CD14-positive monocyte (primary cell): ENCODE results near the gene TAF11L8. TPM values are rescaled to one million over a fixed set of nuclear protein-coding genes. Genes with fewer than 3 reads are reported as not detected.
A peak's percentile ranks its signal among the peaks of the same experiment; 100 is the strongest.
"Not testable (repeated sequence)": the region's sequence is repeated elsewhere in the genome, so short reads cannot be mapped to it uniquely, and the experiment has no call there.

Source experiments
- DNase-seq, 3 donors: peaks; one replicate each; pipeline ENCODE4 v3.0.0-alpha.2; 2011 to 2022
- H2AFZ ChIP-seq: 2 replicates; pipeline ENCODE4 v1.6.0; 2012; ENCODE audit warnings: mild to moderate bottlenecking, low read depth, low read length, inconsistent platforms; ENCODE audit not compliant: insufficient read depth, poor library complexity, severe bottlenecking
- H3K27ac ChIP-seq, 2 donors: 1 replicate in 1 of 2; 2 replicates in 1 of 2; pipeline ENCODE4 v1.5.1; 2012 to 2013; ENCODE audit warnings: low read length in 2 of 2, control low read depth in 1 of 2, inconsistent platforms in 1 of 2, low read depth in 1 of 2, mild to moderate bottlenecking in 1 of 2
- H3K27me3 ChIP-seq, 2 donors: one replicate each; pipeline versions ENCODE4 v1.6.0 to v1.6.1; 2011 to 2013; ENCODE audit warnings: low read length in 2 of 2; ENCODE audit not compliant: control insufficient read depth in 2 of 2, insufficient read depth in 2 of 2
- H3K36me3 ChIP-seq, 2 donors: replicated peaks in 1 of 2; 1 replicate in 1 of 2; 2 replicates in 1 of 2; pipeline versions ENCODE4 v1.5.1 to v1.6.1; 2012 to 2013; ENCODE audit warnings: low read length in 2 of 2, control low read depth in 1 of 2, inconsistent platforms in 1 of 2, mild to moderate bottlenecking in 1 of 2; ENCODE audit not compliant: insufficient read depth in 2 of 2, control insufficient read depth in 1 of 2
- H3K4me1 ChIP-seq, 2 donors: 1 replicate in 1 of 2; 2 replicates in 1 of 2; pipeline versions ENCODE4 v1.5.1 to v1.6.1; 2012 to 2013; ENCODE audit warnings: low read length in 2 of 2, control low read depth in 1 of 2, inconsistent platforms in 1 of 2, mild to moderate bottlenecking in 1 of 2, moderate library complexity in 1 of 2; ENCODE audit not compliant: insufficient read depth in 2 of 2, control insufficient read depth in 1 of 2
- H3K4me2 ChIP-seq: replicated peaks from 2 replicates; pipeline ENCODE3; 2012; ENCODE audit warnings: low read length, moderate library complexity, mild to moderate bottlenecking; ENCODE audit not compliant: poor library complexity, severe bottlenecking; ENCODE audit errors: extremely low read depth
- H3K4me3 ChIP-seq, 3 experiments: fragments of 200-600 bp in 1 of 3; sonication (generic) in 1 of 3; replicated peaks in 1 of 3; 1 replicate in 2 of 3; 2 replicates in 1 of 3; pipeline ENCODE4 v1.5.1; 2011 to 2013; ENCODE audit warnings: low read length in 3 of 3, mild to moderate bottlenecking in 3 of 3, control low read depth in 2 of 3, low read depth in 2 of 3, inconsistent platforms in 1 of 3, moderate library complexity in 1 of 3
- H3K79me2 ChIP-seq: 2 replicates; pipeline ENCODE4 v1.6.0; 2012; ENCODE audit warnings: mild to moderate bottlenecking, control low read depth, inconsistent platforms, low read length, moderate library complexity; ENCODE audit not compliant: insufficient read depth
- H3K9ac ChIP-seq: 2 replicates; pipeline ENCODE4 v1.6.0; 2017; ENCODE audit warnings: low read length, mild to moderate bottlenecking; ENCODE audit not compliant: insufficient read depth, poor library complexity, severe bottlenecking
- H3K9me3 ChIP-seq, 2 donors: replicated peaks in 1 of 2; 1 replicate in 1 of 2; 2 replicates in 1 of 2; pipeline versions ENCODE4 v1.5.1 to v1.6.1; 2012 to 2013; ENCODE audit warnings: low read length in 2 of 2, control low read depth in 1 of 2; ENCODE audit not compliant: control insufficient read depth in 1 of 2, insufficient read depth in 1 of 2
- H4K20me1 ChIP-seq: 2 replicates; pipeline ENCODE4 v1.6.0; 2012; ENCODE audit warnings: mild to moderate bottlenecking, low read length, control low read depth, moderate library complexity; ENCODE audit not compliant: insufficient read depth
- H3K27ac Mint-ChIP-seq, 7 donors: one replicate each; pipeline ENCODE4 v1.8.0; 2020; ENCODE audit warnings: mild to moderate bottlenecking in 7 of 7, mixed read lengths in 7 of 7, moderate library complexity in 6 of 7, inconsistent platforms in 2 of 7
- H3K27me3 Mint-ChIP-seq, 3 donors: one replicate each; pipeline ENCODE4 v1.8.0; 2021 to 2022; ENCODE audit warnings: low read depth in 3 of 3, mild to moderate bottlenecking in 3 of 3, mixed read lengths in 3 of 3, moderate library complexity in 3 of 3, inconsistent platforms in 1 of 3
- H3K36me3 Mint-ChIP-seq, 2 donors: one replicate each; pipeline ENCODE4 v1.8.0; 2020; ENCODE audit warnings: mixed read lengths in 2 of 2, inconsistent platforms in 1 of 2, mild to moderate bottlenecking in 1 of 2
- H3K4me1 Mint-ChIP-seq: one replicate; pipeline ENCODE4 v1.8.0; 2020; ENCODE audit warnings: mild to moderate bottlenecking, mixed read lengths
- H3K4me3 Mint-ChIP-seq, 2 donors: one replicate each; pipeline ENCODE4 v1.8.0; 2020; ENCODE audit warnings: mild to moderate bottlenecking in 2 of 2, mixed read lengths in 2 of 2, moderate library complexity in 1 of 2
- H3K9me3 Mint-ChIP-seq, 7 donors: one replicate each; pipeline ENCODE4 v1.8.0; 2020 to 2022; ENCODE audit warnings: mixed read lengths in 7 of 7, mild to moderate bottlenecking in 6 of 7, moderate library complexity in 6 of 7, inconsistent platforms in 2 of 7
- WGBS: methylation state at CpG from one replicate; pipeline ENCODE4 v1.1.5; 2013; ENCODE audit warnings: missing lambda C conversion rate; ENCODE audit not compliant: insufficient coverage; 5-methylcytosine and 5-hydroxymethylcytosine counted together
- intact Hi-C, 2 donors: fragments of 100-400 bp; cut with micrococcal nuclease; formaldehyde crosslinking; loops; one replicate each; pipeline versions ENCODE4 v1.15.0 to v1.15.1; 2023
- polyA plus RNA-seq, 3 donors: library from polyadenylated mRNA; depleted of rRNA in 1 of 3; unstranded in 2 of 3; stranded (reverse) in 1 of 3; fragments of 300-500 nt in 2 of 3; fragments of >200 nt in 1 of 3; fragmentation: Illumina TruSeq in 2 of 3; gene quantifications; 1 replicate in 2 of 3; 2 replicates in 1 of 3; pipeline ENCODE4 v1.2.3, GENCODE V29; 2012 to 2021
- TF ChIP-seq, protein P1 (sequence below): fragments of 200-600 bp; IDR thresholded peaks from one replicate; pipeline ENCODE4 v1.8.0; 2022; ENCODE audit warnings: antibody characterized with exemption, mild to moderate bottlenecking

TAF11L8 gene
- polyA plus RNA-seq, 3 donors, result not detected

DNA sequence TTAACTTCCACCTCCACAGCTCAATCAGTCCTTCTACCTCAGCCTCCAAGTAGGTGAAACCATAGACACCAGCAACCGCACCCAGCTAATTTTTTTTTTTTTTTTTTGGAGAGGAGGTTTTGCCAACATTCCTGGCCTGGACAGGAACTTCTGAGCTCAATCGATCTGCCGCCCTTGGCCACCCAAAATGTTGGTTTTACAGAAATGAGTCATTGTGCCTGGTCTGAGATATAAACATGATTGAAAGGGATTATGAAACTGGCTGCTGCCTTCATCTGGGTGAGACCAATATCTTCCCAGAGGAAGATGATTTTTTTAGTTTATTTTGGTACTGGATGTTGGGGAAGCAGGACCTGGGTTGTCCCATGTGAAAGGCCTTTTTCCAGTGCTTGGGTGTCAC, 28.6 kb upstream of the TAF11L8 start:
- Histone ChIP-seq H3K9me3 (peaks cover 7 to 23% of the 10 kb centered on the region in 2 donors), H3K4me2 (no peak overlapping the region), H3K27ac (no peak overlapping the region), H3K9ac (no peak overlapping the region), H3K79me2 (no peaks in the 10 kb centered on the region), H3K4me1 (no peaks in the 10 kb centered on the region), H3K4me3 (no peak overlapping the region), H3K27me3 (no peaks in the 10 kb centered on the region), H2AFZ (no peak overlapping the region), H3K36me3 (no peaks in the 10 kb centered on the region), H4K20me1 (no peaks in the 10 kb centered on the region)
- Mint-ChIP-seq H3K27ac (no peak overlapping the region), H3K4me1 (no peaks in the 10 kb centered on the region), H3K36me3 (no peaks in the 10 kb centered on the region), H3K9me3 (peaks cover 7 to 21% (median 13%) of the 10 kb centered on the region in 7 donors), H3K27me3 (peaks cover 0 to 3% (median 0%) of the 10 kb centered on the region in 3 donors), H3K4me3 (no peak overlapping the region)
- TF ChIP-seq, protein P1, sequence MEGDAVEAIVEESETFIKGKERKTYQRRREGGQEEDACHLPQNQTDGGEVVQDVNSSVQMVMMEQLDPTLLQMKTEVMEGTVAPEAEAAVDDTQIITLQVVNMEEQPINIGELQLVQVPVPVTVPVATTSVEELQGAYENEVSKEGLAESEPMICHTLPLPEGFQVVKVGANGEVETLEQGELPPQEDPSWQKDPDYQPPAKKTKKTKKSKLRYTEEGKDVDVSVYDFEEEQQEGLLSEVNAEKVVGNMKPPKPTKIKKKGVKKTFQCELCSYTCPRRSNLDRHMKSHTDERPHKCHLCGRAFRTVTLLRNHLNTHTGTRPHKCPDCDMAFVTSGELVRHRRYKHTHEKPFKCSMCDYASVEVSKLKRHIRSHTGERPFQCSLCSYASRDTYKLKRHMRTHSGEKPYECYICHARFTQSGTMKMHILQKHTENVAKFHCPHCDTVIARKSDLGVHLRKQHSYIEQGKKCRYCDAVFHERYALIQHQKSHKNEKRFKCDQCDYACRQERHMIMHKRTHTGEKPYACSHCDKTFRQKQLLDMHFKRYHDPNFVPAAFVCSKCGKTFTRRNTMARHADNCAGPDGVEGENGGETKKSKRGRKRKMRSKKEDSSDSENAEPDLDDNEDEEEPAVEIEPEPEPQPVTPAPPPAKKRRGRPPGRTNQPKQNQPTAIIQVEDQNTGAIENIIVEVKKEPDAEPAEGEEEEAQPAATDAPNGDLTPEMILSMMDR, result no peak
- intact Hi-C loops, result no loop called here
- 95% methylated on average over 2 of the region's 3 CpGs for WGBS
- DNase-seq, result no peak

DNA sequence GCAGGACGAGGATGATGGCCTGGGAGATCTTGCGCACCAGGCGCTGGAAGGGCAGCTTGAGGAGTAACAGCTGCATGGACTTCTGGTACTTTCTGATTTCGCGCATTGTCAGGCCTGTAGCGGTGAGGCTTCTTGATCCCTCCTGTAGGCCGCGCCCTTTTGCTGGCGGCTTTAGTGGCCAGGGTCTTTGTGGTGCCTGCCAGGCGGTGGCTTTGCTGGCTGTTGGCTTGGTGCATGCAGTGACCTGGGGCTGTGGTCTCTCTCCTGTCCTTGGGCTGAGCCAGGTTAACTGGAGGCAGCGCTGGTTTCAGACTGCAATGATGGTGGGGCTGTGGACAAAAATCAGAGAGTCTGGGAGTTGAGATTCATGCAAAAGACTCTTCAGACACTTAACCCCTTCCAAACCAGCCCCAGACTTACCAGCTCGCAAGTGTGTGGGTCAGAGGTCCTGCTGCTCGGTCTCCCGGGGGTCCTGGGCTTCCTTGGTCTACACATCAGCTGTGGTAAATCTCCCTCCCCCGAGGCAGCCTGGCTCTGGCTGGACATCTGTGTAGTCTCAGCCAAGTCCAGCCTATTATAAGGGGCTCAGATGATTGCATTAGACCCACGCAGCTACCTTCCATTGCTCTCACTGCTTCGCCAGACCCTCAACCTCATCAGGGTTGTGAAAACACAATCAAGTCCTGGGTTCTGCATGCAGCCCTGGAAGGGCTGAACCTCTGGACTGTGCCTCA, 24.3 kb upstream of the TAF11L8 start:
- 94% methylated on average over 13 of the region's 17 CpGs for WGBS
- H4K20me1 ChIP-seq, result no peaks in the 10 kb centered on the region
- no peak overlapping the region for H2AFZ ChIP-seq
- intact Hi-C loops, result no loop called here
- no peaks in the 10 kb centered on the region for H3K36me3 ChIP-seq
- H3K4me2 ChIP-seq, result no peak overlapping the region
- H3K27ac Mint-ChIP-seq, result no peak overlapping the region
- no peaks in the 10 kb centered on the region for H3K27me3 ChIP-seq
- no peaks in the 10 kb centered on the region for H3K4me1 ChIP-seq
- H3K27ac ChIP-seq, result no peak overlapping the region
- peaks cover 5 to 15% (median 9%) of the 10 kb centered on the region in 7 donors for H3K9me3 Mint-ChIP-seq
- H3K4me3 ChIP-seq, result no peak overlapping the region
- peaks cover 0 to 13% of the 10 kb centered on the region in 2 donors for H3K9me3 ChIP-seq
- no peaks in the 10 kb centered on the region for H3K36me3 Mint-ChIP-seq
- no peaks in the 10 kb centered on the region for H3K4me1 Mint-ChIP-seq
- H3K79me2 ChIP-seq, result no peaks in the 10 kb centered on the region
- DNase-seq, result no peak
- H3K27me3 Mint-ChIP-seq, result peaks cover 0 to 2% (median 0%) of the 10 kb centered on the region in 3 donors
- H3K9ac ChIP-seq, result no peak overlapping the region
- no peak overlapping the region for H3K4me3 Mint-ChIP-seq
- TF ChIP-seq, protein P1, result no peak

DNA sequence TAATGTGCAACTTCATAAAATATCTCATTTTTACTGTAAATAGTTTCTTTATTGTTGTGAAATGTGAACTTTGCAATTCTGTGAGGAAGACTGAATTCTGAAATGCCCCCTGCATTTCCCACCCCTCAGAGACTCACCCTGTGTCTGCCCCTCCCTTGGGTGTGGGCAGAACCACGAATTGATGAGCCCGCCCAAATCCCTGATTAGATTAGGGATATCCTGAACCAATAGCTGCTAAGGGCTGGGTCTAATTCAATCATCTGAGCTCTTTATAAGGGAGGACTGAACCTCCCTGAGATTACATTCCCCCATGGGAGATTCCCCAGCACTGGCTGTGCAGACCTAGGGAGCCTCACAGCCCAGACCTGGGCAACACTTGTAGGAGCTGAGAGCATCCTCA, 19.3 kb upstream of the TAF11L8 start, which contains the start of gene TAF11L12:
TAF11L12 (plus strand) TSS at position 301 of the 400 bp plus-strand sequence.
- H2AFZ ChIP-seq, H3K4me2 ChIP-seq, DNase-seq, H4K20me1 ChIP-seq, H3K4me3 ChIP-seq, H3K27me3 Mint-ChIP-seq, H3K27me3 ChIP-seq, H3K4me1 Mint-ChIP-seq, H3K36me3 Mint-ChIP-seq, H3K4me3 Mint-ChIP-seq, H3K36me3 ChIP-seq, H3K4me1 ChIP-seq, H3K27ac ChIP-seq, intact Hi-C loops, H3K79me2 ChIP-seq, H3K9ac ChIP-seq: not testable (repeated sequence)
- H3K9me3 Mint-ChIP-seq, result peaks cover 3 to 19% (median 10%) of the 10 kb centered on the region in 7 donors
- no CpG with 5 or more reads among the region's 2 CpGs for WGBS
- peak within 1 kb of the TSS in 1 of 7 donors; percentile 20 for H3K27ac Mint-ChIP-seq
- peaks cover 0 to 12% of the 10 kb centered on the region in 2 donors for H3K9me3 ChIP-seq
